ENCODE results near the gene CERKL.
A peak's percentile ranks its signal among the peaks of the same experiment; 100 is the strongest.

The CERKL gene

GRCh38 chr2:181614874-181615638, 41.8 kb downstream of the CERKL start:
- Histone ChIP-seq H3K27me3 (ENCODE audit: insufficient read depth, low read length, poor library complexity, severe bottlenecking) (no peaks in the 10 kb centered on the region), H2AFZ (ENCODE audit: low read length) (no peak overlapping the region), H3K4me2 (ENCODE audit: low read depth, low read length, poor library complexity, severe bottlenecking) (no peak overlapping the region), H3F3A (ENCODE audit: low read depth) (no peaks in the 10 kb centered on the region), H3K9ac (ENCODE audit: low read depth, low read length, poor library complexity, severe bottlenecking) (no peak overlapping the region), H3K4me3 (ENCODE audit: low read length, poor library complexity, severe bottlenecking) (no peak overlapping the region), H3K79me2 (ENCODE audit: insufficient read depth, low read length) (no peaks in the 10 kb centered on the region), H3K36me3 (ENCODE audit: insufficient read depth, low read length) (no peaks in the 10 kb centered on the region), H3K9me2 (replicated peaks; ENCODE audit: low read depth, low read length) (no peaks in the 10 kb centered on the region), H3K4me1 (ENCODE audit: insufficient read depth, low read length, poor library complexity, severe bottlenecking) (peaks cover 10% of the 10 kb centered on the region), H4K20me1 (ENCODE audit: insufficient read depth, low read length, poor library complexity, severe bottlenecking) (no peaks in the 10 kb centered on the region), H3K9me3 (ENCODE audit: insufficient read depth, low read depth, low read length) (no peaks in the 10 kb centered on the region)
- TF ChIP-seq EZH2phosphoT487 (IDR thresholded peaks at IDR 0.05; ENCODE audit: borderline replicate concordance) (no peak), CTCF (conservative IDR thresholded peaks at IDR 0.05; ENCODE audit: low read length) (no peak)

DNA sequence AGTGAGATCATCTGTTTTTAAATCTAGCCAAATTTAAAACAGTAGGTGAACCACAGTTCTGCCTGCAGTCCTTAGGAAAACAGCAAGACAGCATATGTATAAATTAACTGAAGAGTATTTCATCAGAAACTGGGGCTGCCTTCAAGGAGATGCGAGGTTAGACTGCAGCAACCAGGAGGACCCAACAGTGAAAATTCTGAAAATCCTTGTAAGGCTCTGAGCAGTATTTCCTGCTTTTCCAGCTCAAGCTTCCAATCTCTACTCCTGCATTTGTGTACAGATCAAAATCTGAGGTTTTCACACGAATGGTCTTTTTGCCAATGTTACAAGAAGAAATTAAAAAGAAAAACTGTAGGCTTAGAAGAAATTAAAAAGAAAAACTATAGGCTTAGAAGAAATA, 43.7 kb downstream of the CERKL start:
- Histone ChIP-seq H3K4me3 (ENCODE audit: low read length, poor library complexity, severe bottlenecking) (no peak overlapping the region), H3K9me3 (ENCODE audit: insufficient read depth, low read depth, low read length) (no peaks in the 10 kb centered on the region), H3K9ac (ENCODE audit: low read depth, low read length, poor library complexity, severe bottlenecking) (no peak overlapping the region), H3F3A (ENCODE audit: low read depth) (no peaks in the 10 kb centered on the region), H3K4me2 (ENCODE audit: low read depth, low read length, poor library complexity, severe bottlenecking) (no peak overlapping the region), H3K27me3 (ENCODE audit: insufficient read depth, low read length, poor library complexity, severe bottlenecking) (no peaks in the 10 kb centered on the region), H2AFZ (ENCODE audit: low read length) (no peak overlapping the region), H4K20me1 (ENCODE audit: insufficient read depth, low read length, poor library complexity, severe bottlenecking) (no peaks in the 10 kb centered on the region), H3K9me2 (replicated peaks; ENCODE audit: low read depth, low read length) (no peaks in the 10 kb centered on the region), H3K79me2 (ENCODE audit: insufficient read depth, low read length) (no peaks in the 10 kb centered on the region), H3K4me1 (ENCODE audit: insufficient read depth, low read length, poor library complexity, severe bottlenecking) (peaks cover 6% of the 10 kb centered on the region), H3K36me3 (ENCODE audit: insufficient read depth, low read length) (no peaks in the 10 kb centered on the region)
- TF ChIP-seq EZH2phosphoT487 (IDR thresholded peaks at IDR 0.05; ENCODE audit: borderline replicate concordance) (no peak), CTCF (conservative IDR thresholded peaks at IDR 0.05; ENCODE audit: low read length) (no peak)

DNA sequence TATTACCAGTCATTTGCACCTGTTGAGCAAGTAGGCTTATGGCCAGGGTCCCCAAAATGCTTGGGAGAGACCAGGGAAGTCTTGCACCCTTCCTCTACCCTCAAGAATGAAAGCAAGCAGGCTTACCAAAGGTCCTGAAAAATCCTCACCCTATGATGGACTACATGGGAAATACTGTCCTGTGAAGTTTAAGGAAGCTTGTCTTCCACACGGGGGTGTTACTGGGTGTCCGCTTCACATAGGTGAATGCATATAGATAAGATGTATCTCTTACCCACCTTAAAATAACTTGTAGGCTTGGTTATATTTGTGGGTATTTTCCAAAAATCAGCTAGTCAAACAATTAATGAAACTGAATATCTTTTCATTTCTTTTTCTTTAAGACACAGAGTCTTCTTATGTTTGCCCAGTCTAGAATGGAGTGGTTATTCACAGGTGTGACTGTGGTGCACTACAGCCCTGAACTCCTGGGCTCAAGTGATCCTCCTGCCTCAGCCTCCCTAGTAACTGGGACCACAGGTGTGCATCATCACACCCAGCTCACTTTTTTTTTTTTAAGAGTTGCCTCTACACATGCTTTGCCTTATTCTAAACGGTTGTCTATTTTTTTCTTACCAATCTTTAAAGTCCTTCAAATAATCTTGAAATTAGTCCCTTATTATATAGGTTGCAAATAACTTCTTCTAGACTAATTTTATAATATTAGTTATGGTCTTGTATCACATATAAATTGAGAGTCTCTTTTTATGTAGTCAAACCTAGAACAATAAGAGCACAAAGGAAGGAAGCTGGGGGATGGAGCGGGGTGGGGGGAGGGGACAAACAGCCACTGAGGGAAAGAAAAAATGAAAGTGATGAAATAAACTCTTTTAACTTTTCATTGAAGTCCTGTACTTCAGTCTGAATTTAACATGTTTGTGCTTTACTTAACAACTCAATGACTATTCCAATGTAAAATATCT, 49.0 kb downstream of the CERKL start:
- peak overlapping the region; percentile 81 for H2AFZ ChIP-seq (ENCODE audit: low read length)
- peak overlapping the region; percentile 49 for H3K9ac ChIP-seq (ENCODE audit: low read depth, low read length, poor library complexity, severe bottlenecking)
- peak overlapping the region; percentile 72 for H3K4me2 ChIP-seq (ENCODE audit: low read depth, low read length, poor library complexity, severe bottlenecking)
- no peaks in the 10 kb centered on the region for H3K9me2 ChIP-seq (replicated peaks; ENCODE audit: low read depth, low read length)
- no peaks in the 10 kb centered on the region for H3K79me2 ChIP-seq (ENCODE audit: insufficient read depth, low read length)
- H3K4me1 ChIP-seq (ENCODE audit: insufficient read depth, low read length, poor library complexity, severe bottlenecking), result peaks cover 22% of the 10 kb centered on the region
- no peak for TF ChIP-seq CTCF (conservative IDR thresholded peaks at IDR 0.05; ENCODE audit: low read length)
- TF ChIP-seq EZH2phosphoT487 (IDR thresholded peaks at IDR 0.05; ENCODE audit: borderline replicate concordance), result no peak
- H4K20me1 ChIP-seq (ENCODE audit: insufficient read depth, low read length, poor library complexity, severe bottlenecking), result no peaks in the 10 kb centered on the region
- no peaks in the 10 kb centered on the region for H3K36me3 ChIP-seq (ENCODE audit: insufficient read depth, low read length)
- H3K27me3 ChIP-seq (ENCODE audit: insufficient read depth, low read length, poor library complexity, severe bottlenecking), result no peaks in the 10 kb centered on the region
- no peaks in the 10 kb centered on the region for H3F3A ChIP-seq (ENCODE audit: low read depth)
- peak overlapping the region; percentile 55 for H3K4me3 ChIP-seq (ENCODE audit: low read length, poor library complexity, severe bottlenecking)
- H3K9me3 ChIP-seq (ENCODE audit: insufficient read depth, low read depth, low read length), result peaks cover 14% of the 10 kb centered on the region; the same call in 1 of the 2 replicates

All from Loucy (cell line).